HFFc6 (cell line): ENCODE data around the gene PKHD1. TPM values are rescaled to one million over a fixed set of nuclear protein-coding genes. Genes with fewer than 3 reads are reported as not detected.

Source experiments
- DNase-seq: peaks from one replicate; pipeline ENCODE4 v3.0.0-alpha.2; 2018
- H3K27ac Mint-ChIP-seq: 2 replicates; pipeline ENCODE4 v1.8.0; 2020; ENCODE audit warnings: mild to moderate bottlenecking, mixed read lengths
- H3K27me3 Mint-ChIP-seq: 2 replicates; pipeline ENCODE4 v1.8.0; 2021; ENCODE audit warnings: mild to moderate bottlenecking, moderate library complexity, mixed read lengths; ENCODE audit not compliant: insufficient read depth
- H3K36me3 Mint-ChIP-seq: 2 replicates; pipeline ENCODE4 v1.8.0; 2021; ENCODE audit warnings: low read depth, mixed read lengths
- H3K4me1 Mint-ChIP-seq: 2 replicates; pipeline ENCODE4 v1.8.0; 2020; ENCODE audit warnings: low read depth, mixed read lengths
- H3K4me3 Mint-ChIP-seq: 2 replicates; pipeline ENCODE4 v1.8.0; 2020; ENCODE audit warnings: mild to moderate bottlenecking, moderate library complexity, mixed read lengths
- H3K9me3 Mint-ChIP-seq: 2 replicates; pipeline ENCODE4 v1.8.0; 2020; ENCODE audit warnings: mild to moderate bottlenecking, mixed read lengths
- total RNA-seq, 6 experiments: library from RNA; stranded (reverse); fragmentation: NEBNext Ultra II Directional; extraction: Animal tissue kit (Norgen Biotek cat#: 25700); gene quantifications; 2 replicates in 1 of 6; 3 replicates in 5 of 6; pipeline ENCODE4 v1.2.3, GENCODE V29; 2021
- TF ChIP-seq, protein P1 (sequence below): fragments of 200-600 bp; sonication (generic); IDR thresholded peaks from 2 replicates; pipeline ENCODE4 v1.5.0; 2021; ENCODE audit warnings: antibody characterized with exemption, mild to moderate bottlenecking

Gene PKHD1
- total RNA-seq, 6 experiments from 2014 or later = not detected

DNA sequence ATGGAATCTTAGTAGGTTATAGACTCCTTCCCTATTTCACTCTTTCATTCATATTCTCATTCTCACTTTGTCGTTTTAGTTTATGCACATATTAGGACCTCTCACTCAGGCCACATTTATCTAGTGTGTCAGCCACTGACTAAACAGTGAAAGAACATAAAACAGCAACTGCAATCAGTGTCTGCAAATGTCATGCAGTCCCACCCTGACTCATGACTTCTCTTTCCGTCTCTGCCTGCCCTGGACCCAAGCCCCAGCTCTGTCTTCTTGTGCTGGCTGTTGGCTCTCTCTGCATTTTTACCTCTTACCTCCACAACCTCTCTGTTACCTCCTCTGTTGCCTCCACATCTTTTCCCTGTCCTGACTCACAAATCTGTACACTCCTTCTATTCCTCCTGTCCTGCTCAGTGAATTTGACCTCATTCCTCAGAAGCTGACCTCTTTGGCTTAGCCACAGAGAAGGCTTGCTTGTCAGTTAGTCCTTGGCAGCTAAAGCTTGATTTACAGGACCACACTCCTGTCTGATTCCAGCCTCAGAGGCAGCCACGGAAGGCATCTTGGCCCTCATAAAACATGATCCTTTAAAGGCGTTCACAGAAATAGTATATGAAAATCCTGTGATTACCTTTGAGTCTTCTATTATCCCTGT is 247.6 kb downstream of the PKHD1 start:
- no peak for DNase-seq
- Mint-ChIP-seq H3K27ac (no peak overlapping the region), H3K27me3 (no peaks in the 10 kb centered on the region), H3K9me3 (peaks cover 49% of the 10 kb centered on the region), H3K4me3 (no peak overlapping the region), H3K36me3 (no peaks in the 10 kb centered on the region), H3K4me1 (no peaks in the 10 kb centered on the region)
- TF ChIP-seq, protein P1, sequence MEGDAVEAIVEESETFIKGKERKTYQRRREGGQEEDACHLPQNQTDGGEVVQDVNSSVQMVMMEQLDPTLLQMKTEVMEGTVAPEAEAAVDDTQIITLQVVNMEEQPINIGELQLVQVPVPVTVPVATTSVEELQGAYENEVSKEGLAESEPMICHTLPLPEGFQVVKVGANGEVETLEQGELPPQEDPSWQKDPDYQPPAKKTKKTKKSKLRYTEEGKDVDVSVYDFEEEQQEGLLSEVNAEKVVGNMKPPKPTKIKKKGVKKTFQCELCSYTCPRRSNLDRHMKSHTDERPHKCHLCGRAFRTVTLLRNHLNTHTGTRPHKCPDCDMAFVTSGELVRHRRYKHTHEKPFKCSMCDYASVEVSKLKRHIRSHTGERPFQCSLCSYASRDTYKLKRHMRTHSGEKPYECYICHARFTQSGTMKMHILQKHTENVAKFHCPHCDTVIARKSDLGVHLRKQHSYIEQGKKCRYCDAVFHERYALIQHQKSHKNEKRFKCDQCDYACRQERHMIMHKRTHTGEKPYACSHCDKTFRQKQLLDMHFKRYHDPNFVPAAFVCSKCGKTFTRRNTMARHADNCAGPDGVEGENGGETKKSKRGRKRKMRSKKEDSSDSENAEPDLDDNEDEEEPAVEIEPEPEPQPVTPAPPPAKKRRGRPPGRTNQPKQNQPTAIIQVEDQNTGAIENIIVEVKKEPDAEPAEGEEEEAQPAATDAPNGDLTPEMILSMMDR = no peak

DNA sequence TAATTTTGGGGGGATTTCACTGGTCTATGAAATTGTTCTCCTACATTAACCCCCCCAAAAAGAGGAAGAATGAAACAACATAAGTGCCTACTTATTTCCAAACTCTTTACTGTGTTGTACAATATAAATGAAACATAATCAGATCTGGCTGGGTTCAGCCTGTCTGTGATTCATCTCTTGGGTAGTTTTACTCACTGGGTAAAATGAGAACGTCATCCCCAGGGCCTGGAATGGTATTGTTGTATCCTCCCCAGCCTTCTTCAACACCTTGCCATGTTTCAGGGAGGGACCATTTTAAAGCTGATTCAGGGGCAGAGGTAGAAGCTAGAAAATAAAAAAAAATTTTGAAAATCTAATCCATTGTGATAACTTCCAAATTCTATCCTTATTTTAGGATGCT is 256.7 kb downstream of the PKHD1 start:
- TF ChIP-seq, protein P1 = no peak
- Mint-ChIP-seq H3K4me1 (no peaks in the 10 kb centered on the region), H3K4me3 (no peak overlapping the region), H3K27ac (no peak overlapping the region), H3K36me3 (no peaks in the 10 kb centered on the region), H3K9me3 (peaks cover 22% of the 10 kb centered on the region), H3K27me3 (no peaks in the 10 kb centered on the region; the same call in 1 of the 2 replicates)
- DNase-seq = no peak

DNA sequence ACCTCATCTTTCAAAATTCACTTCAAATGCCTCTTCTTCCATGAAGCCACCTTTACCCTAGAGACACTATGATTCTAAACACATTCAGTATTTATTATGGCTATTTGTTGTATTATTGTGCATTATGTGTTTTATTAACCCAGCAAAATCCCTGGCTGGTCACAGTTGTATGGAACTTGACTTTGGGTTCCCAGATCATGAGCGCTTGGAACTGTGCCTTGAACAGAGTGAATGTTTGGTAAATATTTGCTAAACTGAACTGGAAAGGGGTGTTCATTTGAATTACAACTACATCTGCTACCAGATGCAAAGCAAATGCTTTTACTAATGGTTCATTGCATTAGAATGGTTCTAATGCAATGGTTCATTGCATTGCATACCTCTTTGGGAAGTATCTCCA is 259.8 kb downstream of the PKHD1 start:
- Mint-ChIP-seq H3K27me3 (no peaks in the 10 kb centered on the region), H3K36me3 (no peaks in the 10 kb centered on the region), H3K9me3 (peaks cover 11% of the 10 kb centered on the region), H3K27ac (no peak overlapping the region), H3K4me1 (no peaks in the 10 kb centered on the region), H3K4me3 (no peak overlapping the region)
- TF ChIP-seq, protein P1 = no peak
- DNase-seq = no peak

DNA sequence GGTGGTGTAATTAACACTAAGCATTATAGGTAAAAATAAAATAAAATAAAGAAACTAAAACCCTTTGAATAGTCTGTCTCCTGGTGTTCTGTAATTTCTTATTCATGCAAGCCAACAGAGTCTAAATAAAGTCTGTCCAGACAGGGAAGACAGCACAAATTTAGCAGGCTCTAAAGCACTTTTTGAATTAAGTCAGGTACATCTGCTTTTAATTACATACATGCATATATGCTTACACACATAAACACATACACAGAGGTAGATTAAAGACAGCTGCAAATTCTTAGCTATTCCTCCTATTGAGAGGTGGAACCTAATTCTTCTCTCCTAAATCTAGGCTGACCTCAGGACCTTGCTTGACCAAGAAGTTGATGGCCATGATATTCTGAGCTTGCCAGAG is 262.5 kb downstream of the PKHD1 start:
- Mint-ChIP-seq H3K4me1 (no peaks in the 10 kb centered on the region), H3K27me3 (no peaks in the 10 kb centered on the region), H3K36me3 (no peaks in the 10 kb centered on the region), H3K9me3 (peaks cover 10% of the 10 kb centered on the region), H3K27ac (no peak overlapping the region), H3K4me3 (no peak overlapping the region)
- TF ChIP-seq, protein P1 = no peak
- no peak for DNase-seq

DNA sequence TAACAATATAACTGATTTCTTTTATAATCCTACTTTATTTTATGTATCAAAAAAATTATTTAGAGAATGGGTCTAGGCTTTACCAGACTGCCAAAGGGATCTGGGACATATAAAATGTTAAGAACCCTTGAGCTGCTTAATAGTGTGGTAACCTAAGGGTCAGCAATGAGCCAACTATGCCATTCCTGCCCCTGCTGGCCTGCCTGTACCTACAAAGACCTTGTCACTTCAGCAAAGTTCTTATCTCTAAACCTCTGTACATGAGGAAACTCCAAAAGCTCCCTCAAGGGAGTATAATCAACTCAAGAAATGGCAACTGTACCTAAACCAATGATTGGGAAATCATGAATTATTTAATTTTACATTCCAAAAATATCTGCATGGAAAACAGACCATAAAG is 266.9 kb downstream of the PKHD1 start:
- Mint-ChIP-seq H3K36me3 (no peaks in the 10 kb centered on the region), H3K9me3 (peaks cover 16% of the 10 kb centered on the region), H3K27me3 (no peaks in the 10 kb centered on the region), H3K4me1 (no peaks in the 10 kb centered on the region), H3K27ac (no peak overlapping the region), H3K4me3 (no peak overlapping the region)
- DNase-seq = no peak
- TF ChIP-seq, protein P1 = no peak
